HEK293 (cell line): Measurements from ENCODE around the gene CH25H.

Source experiments
- ATF2 ChIP-seq: fragments of 450-650 bp; formaldehyde crosslinking; IDR thresholded peaks from 2 replicates; pipeline ENCODE4 v1.5.1; 2016; ENCODE audit warnings: missing biosample characterization, missing genetic modification characterization, low read depth
- GLI4 ChIP-seq: fragments of 450-650 bp; formaldehyde crosslinking; IDR thresholded peaks from 2 replicates; pipeline ENCODE4 v1.5.1; 2016; ENCODE audit warnings: missing biosample characterization, missing genetic modification characterization
- HOXD13 ChIP-seq: sonication (generic); formaldehyde crosslinking; IDR thresholded peaks from 2 replicates; pipeline ENCODE4 v1.8.0; 2022; ENCODE audit warnings: missing genetic modification reagents, borderline replicate concordance
- KLF17 ChIP-seq: fragments of 450-650 bp; formaldehyde crosslinking; IDR thresholded peaks from 2 replicates; pipeline ENCODE4 v1.5.1; 2016; ENCODE audit warnings: missing biosample characterization, missing genetic modification characterization
- KLF8 ChIP-seq: fragments of 450-650 bp; formaldehyde crosslinking; IDR thresholded peaks from 2 replicates; pipeline ENCODE4 v1.5.1; 2016; ENCODE audit warnings: missing biosample characterization, missing genetic modification characterization
- OVOL3 ChIP-seq: fragments of 450-650 bp; formaldehyde crosslinking; IDR thresholded peaks from 2 replicates; pipeline ENCODE4 v1.5.1; 2016; ENCODE audit warnings: missing biosample characterization, missing genetic modification characterization
- PRDM2 ChIP-seq: fragments of 450-650 bp; formaldehyde crosslinking; IDR thresholded peaks from 2 replicates; pipeline ENCODE4 v1.5.1; 2016; ENCODE audit warnings: missing biosample characterization, missing genetic modification characterization, borderline replicate concordance
- SCRT2 ChIP-seq: fragments of 450-650 bp; formaldehyde crosslinking; IDR thresholded peaks from 2 replicates; pipeline ENCODE4 v1.5.1; 2016; ENCODE audit warnings: missing biosample characterization, missing genetic modification characterization
- ZBTB10 ChIP-seq: fragments of 450-650 bp; formaldehyde crosslinking; IDR thresholded peaks from 2 replicates; pipeline ENCODE4 v1.5.1; 2016; ENCODE audit warnings: missing biosample characterization, missing genetic modification characterization
- ZBTB17 ChIP-seq: fragments of 450-650 bp; formaldehyde crosslinking; IDR thresholded peaks from 2 replicates; pipeline ENCODE4 v1.5.1; 2016; ENCODE audit warnings: missing biosample characterization, missing genetic modification characterization
- ZBTB6 ChIP-seq: fragments of 450-650 bp; formaldehyde crosslinking; IDR thresholded peaks from 2 replicates; pipeline ENCODE4 v1.5.1; 2017; ENCODE audit warnings: missing biosample characterization, missing genetic modification characterization
- ZBTB7A ChIP-seq: fragments of 450-650 bp; formaldehyde crosslinking; IDR thresholded peaks from 2 replicates; pipeline ENCODE4 v1.5.1; 2016; ENCODE audit warnings: low read depth, missing biosample characterization, missing genetic modification characterization
- ZBTB8A ChIP-seq: fragments of 450-650 bp; formaldehyde crosslinking; IDR thresholded peaks from 2 replicates; pipeline ENCODE4 v1.5.1; 2016; ENCODE audit warnings: missing biosample characterization, missing genetic modification characterization
- ZFP69B ChIP-seq: fragments of 450-650 bp; formaldehyde crosslinking; IDR thresholded peaks from 2 replicates; pipeline ENCODE4 v1.5.1; 2016; ENCODE audit warnings: missing biosample characterization, missing genetic modification characterization
- ZNF175 ChIP-seq: fragments of 450-650 bp; formaldehyde crosslinking; IDR thresholded peaks from 2 replicates; pipeline ENCODE4 v1.5.1; 2016; ENCODE audit warnings: missing biosample characterization, missing genetic modification characterization
- ZNF23 ChIP-seq: fragments of 450-650 bp; formaldehyde crosslinking; IDR thresholded peaks from 2 replicates; pipeline ENCODE4 v1.5.1; 2016; ENCODE audit warnings: missing biosample characterization, missing genetic modification characterization, borderline replicate concordance
- ZNF274 ChIP-seq, 2 experiments: fragments of 200-500 bp in 1 of 2; fragments of 450-650 bp in 1 of 2; sonication (Bioruptor generic) in 1 of 2; formaldehyde crosslinking in 1 of 2; IDR thresholded peaks; 2 replicates each; pipeline versions ENCODE4 v1.5.1 to v1.6.1; 2014 to 2016; ENCODE audit warnings: borderline replicate concordance in 1 of 2, inconsistent platforms in 1 of 2, low read length in 1 of 2, missing biosample characterization in 1 of 2, missing genetic modification characterization in 1 of 2
- ZNF341 ChIP-seq: fragments of 450-650 bp; formaldehyde crosslinking; IDR thresholded peaks from 2 replicates; pipeline ENCODE4; 2016; ENCODE audit warnings: low read depth, missing biosample characterization, missing genetic modification characterization
- ZNF501 ChIP-seq: fragments of 450-650 bp; formaldehyde crosslinking; IDR thresholded peaks from 2 replicates; pipeline ENCODE4 v1.5.1; 2016; ENCODE audit warnings: missing biosample characterization, missing genetic modification characterization
- ZNF544 ChIP-seq: fragments of 450-650 bp; formaldehyde crosslinking; IDR thresholded peaks from 2 replicates; pipeline ENCODE4 v1.5.0; 2017; ENCODE audit warnings: missing biosample characterization, missing genetic modification characterization
- ZNF560 ChIP-seq: fragments of 450-650 bp; formaldehyde crosslinking; IDR thresholded peaks from 2 replicates; pipeline ENCODE4 v1.5.1; 2017; ENCODE audit warnings: missing biosample characterization, missing genetic modification characterization, borderline replicate concordance
- ZNF639 ChIP-seq: fragments of 450-650 bp; formaldehyde crosslinking; IDR thresholded peaks from 2 replicates; pipeline ENCODE4 v1.5.1; 2016; ENCODE audit warnings: missing biosample characterization, missing genetic modification characterization
- ZNF658 ChIP-seq: fragments of 450-650 bp; formaldehyde crosslinking; IDR thresholded peaks from 2 replicates; pipeline ENCODE4; 2016; ENCODE audit warnings: missing biosample characterization, missing genetic modification characterization
- ZNF785 ChIP-seq: fragments of 450-650 bp; formaldehyde crosslinking; IDR thresholded peaks from 2 replicates; pipeline ENCODE4 v1.5.1; 2016; ENCODE audit warnings: missing biosample characterization, missing genetic modification characterization
- ZNF830 ChIP-seq: fragments of 450-650 bp; IDR thresholded peaks from 2 replicates; pipeline ENCODE4 v1.5.0; 2018; ENCODE audit warnings: missing biosample characterization, missing genetic modification characterization, low read depth, mild to moderate bottlenecking, moderate library complexity

Gene CH25H

GRCh38 chr10:89251409-89252224 is 44.5 kb upstream of the CH25H start, which contains the start of gene LIPA (continued):
- TF ChIP-seq PRDM2: no peak
- TF ChIP-seq ATF2: no peak
- peak; percentile 65; the same call in 1 of the 2 replicates for TF ChIP-seq ZNF501 (tag by site-specific recombination)
- peak; percentile 33; the same call in 1 of the 2 replicates for TF ChIP-seq ZBTB10
- TF ChIP-seq GLI4: no peak
- TF ChIP-seq ZNF341 (tag by site-specific recombination): peak; percentile 97
- TF ChIP-seq ZNF639 (tag by site-specific recombination): no peak
- TF ChIP-seq SCRT2 (tag by site-specific recombination): no peak
- TF ChIP-seq ZNF23: no peak
- TF ChIP-seq ZBTB8A: peak; percentile 86
- TF ChIP-seq OVOL3 (tag by site-specific recombination): no peak
- TF ChIP-seq ZNF658 (tag by site-specific recombination): no peak
- no peak for TF ChIP-seq ZNF830 (tag by site-specific recombination)
- no peak for TF ChIP-seq ZNF560 (tag by site-specific recombination)
- TF ChIP-seq ZBTB6 (tag by site-specific recombination): peak; percentile 93
- no peak for TF ChIP-seq ZNF175 (tag by site-specific recombination)
- TF ChIP-seq ZBTB17 (tag by site-specific recombination): peak; percentile 65
- peak; percentile 65; the same call in 1 of the 2 replicates for TF ChIP-seq ZBTB7A (tag by site-specific recombination)
- TF ChIP-seq KLF17 (tag by site-specific recombination): no peak
- TF ChIP-seq ZNF544: no peak
- peak; percentile 42; the same call in 1 of the 2 replicates for TF ChIP-seq KLF8 (tag by site-specific recombination)
- no peak for TF ChIP-seq ZNF785 (tag by site-specific recombination)
- TF ChIP-seq ZNF274 (IDR thresholded peaks at IDR 0.05; ENCODE audit: low read length): no peak
- TF ChIP-seq ZNF274 (tag by site-specific recombination; IDR thresholded peaks at IDR 0.05; ENCODE audit: borderline replicate concordance): no peak
- TF ChIP-seq ZFP69B (tag by site-specific recombination): no peak
- TF ChIP-seq HOXD13 (CRISPR knock-in tag): no peak
